ENCODE measurements around the gene OSER1.

GRCh38 chr20:44215125-44215524 lies 4.6 kb upstream of the OSER1 start:
- TF ChIP-seq CTCF (conservative IDR thresholded peaks at IDR 0.05; ENCODE audit: low read length) (peak; percentile 97), EZH2phosphoT487 (IDR thresholded peaks at IDR 0.05; ENCODE audit: borderline replicate concordance) (no peak)

Data from Loucy (cell line).